ENCODE measurements around the gene FYCO1. TPM values are rescaled to one million over a fixed set of nuclear protein-coding genes. Genes with fewer than 3 reads are reported as not detected.

FYCO1 gene
- total and polyA plus RNA-seq, 10 of the 15 experiments (the other 5 are each of a cell fraction or from before 2014, with no cell fraction given): 1.5 to 8.4 (median 6.5) TPM

DNA sequence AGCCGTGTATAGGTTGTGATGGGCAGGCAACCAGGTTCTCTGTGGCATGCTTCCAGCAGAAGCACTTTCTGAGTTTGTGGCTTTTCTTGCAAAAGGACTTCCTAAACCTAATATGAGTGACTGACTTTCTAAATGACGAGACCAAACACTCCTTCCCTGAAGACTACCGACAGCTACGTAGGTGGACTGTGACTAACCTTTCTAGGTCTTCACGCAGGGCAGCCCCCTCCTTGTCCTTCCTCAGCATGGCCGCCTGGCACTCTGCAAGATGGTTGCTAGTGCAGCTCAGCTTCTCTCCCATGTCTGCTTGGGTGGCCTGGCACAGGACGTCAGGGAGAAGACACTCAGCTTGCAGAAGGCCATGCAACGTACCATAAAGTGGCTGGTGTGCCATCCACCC is 31.5 kb downstream of the FYCO1 start (continued):
- TF ChIP-seq, protein P1, sequence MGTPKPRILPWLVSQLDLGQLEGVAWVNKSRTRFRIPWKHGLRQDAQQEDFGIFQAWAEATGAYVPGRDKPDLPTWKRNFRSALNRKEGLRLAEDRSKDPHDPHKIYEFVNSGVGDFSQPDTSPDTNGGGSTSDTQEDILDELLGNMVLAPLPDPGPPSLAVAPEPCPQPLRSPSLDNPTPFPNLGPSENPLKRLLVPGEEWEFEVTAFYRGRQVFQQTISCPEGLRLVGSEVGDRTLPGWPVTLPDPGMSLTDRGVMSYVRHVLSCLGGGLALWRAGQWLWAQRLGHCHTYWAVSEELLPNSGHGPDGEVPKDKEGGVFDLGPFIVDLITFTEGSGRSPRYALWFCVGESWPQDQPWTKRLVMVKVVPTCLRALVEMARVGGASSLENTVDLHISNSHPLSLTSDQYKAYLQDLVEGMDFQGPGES (IDR thresholded peaks at IDR 0.05): no peak
- TF ChIP-seq IRF4 (IDR thresholded peaks at IDR 0.05; ENCODE audit: low read depth, low read length) (peak; percentile 68; the same call in 1 of the 2 replicates), ATF7 (IDR thresholded peaks at IDR 0.05; ENCODE audit: low read depth) (0 out of 2 replicates have a peak, but pooled peaks have one; percentile 25)

DNA sequence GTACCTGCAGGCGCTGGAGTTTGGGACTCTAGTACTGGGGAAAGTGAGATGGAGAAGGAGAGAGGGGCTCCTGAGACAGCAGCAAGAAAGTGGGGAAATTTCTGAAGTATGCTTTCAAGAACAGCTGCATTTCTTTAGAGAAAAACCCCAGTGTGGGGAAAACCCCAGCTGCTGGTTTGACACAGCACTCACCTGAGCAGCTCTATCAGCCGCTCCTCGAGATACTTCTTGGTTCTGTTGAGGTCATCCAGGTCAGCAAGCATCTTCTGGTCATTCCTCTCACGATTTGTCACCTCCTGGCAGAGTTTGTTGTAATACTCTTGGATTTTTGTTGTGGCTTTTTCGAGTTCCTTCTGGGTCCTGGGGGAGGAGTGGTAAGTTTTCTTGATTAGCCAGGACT is 33.6 kb downstream of the FYCO1 start:
- FAIRE-seq (no peak), DNase-seq (ENCODE audit: low read depth, low spot score) (no peak), ATAC-seq (peak; percentile 88)
- intact Hi-C loops (cut with micrococcal nuclease; ENCODE audit: unreplicated experiment): no loop called here
- ChIA-PET CTCF (interaction anchor here (0.5 to 8.4 kb wide), 15 partner anchors 8 to 269 kb away, joined by 3 to 90 read pairs (median 4); partner anchors contain the start of gene CCR1), POLR2A (interaction anchor here (0.7 to 2.5 kb wide), 6 partner anchors 9 to 194 kb away, joined by 3 to 16 read pairs (median 6); partner anchors contain the start of gene FYCO1), RAD21 (ENCODE audit: unreplicated experiment) (interaction anchor here (0.7 to 3.1 kb wide), 14 partner anchors 8 to 129 kb away, joined by 3 to 32 read pairs (median 4); partner anchors contain the start of genes CXCR6 and FYCO1), SMC1A (ENCODE audit: uncharacterized antibody, unreplicated experiment) (interaction anchor here (0.7 to 5.9 kb wide), 23 partner anchors 9 to 416 kb away, joined by 3 to 35 read pairs (median 5); partner anchors contain the start of genes CCR1 and CXCR6)
- Histone ChIP-seq H3K9me3 (replicated peaks; ENCODE audit: control insufficient read depth, insufficient read depth, low read length) (no peaks in the 10 kb centered on the region), H3K4me2 (ENCODE audit: control insufficient read depth, insufficient read depth) (peak overlapping the region; percentile 55; the same call in 1 of the 2 replicates), H3K9ac (ENCODE audit: control insufficient read depth, insufficient read depth, low read length) (no peak overlapping the region), H3K4me3 (no peak overlapping the region), H4K20me1 (ENCODE audit: control insufficient read depth, insufficient read depth) (no peaks in the 10 kb centered on the region), H2AFZ (ENCODE audit: control insufficient read depth, low read depth, low read length) (no peak overlapping the region), H3K79me2 (ENCODE audit: control insufficient read depth, insufficient read depth, low read length) (no peaks in the 10 kb centered on the region), H3K4me1 (ENCODE audit: control insufficient read depth, insufficient read depth, low read length) (peaks cover 48% of the 10 kb centered on the region), H3K36me3 (ENCODE audit: control insufficient read depth in 2 of 2, insufficient read depth in 2 of 2, low read length in 1 of 2) (peaks cover 22 to 26% of the 10 kb centered on the region in 2 experiments), H3K27me3 (replicated peaks in 1 of 2; ENCODE audit: control insufficient read depth in 2 of 2, insufficient read depth in 2 of 2, low read length in 1 of 2) (no peaks in the 10 kb centered on the region), H3K27ac (ENCODE audit: control insufficient read depth, insufficient read depth) (no peak overlapping the region)
- 11% methylated on average over 5 of the region's 5 CpGs for WGBS (ENCODE audit: insufficient coverage, insufficient replicate concordance, low lambda C conversion rate, missing lambda C conversion rate)
- no TSS peak for BruUV-seq (replicated peaks)
- in situ Hi-C loops (cut with MboI): no loop called here
- no peak for TF ChIP-seq FOS (IDR thresholded peaks at IDR 0.05; ENCODE audit: borderline replicate concordance, extremely low read depth, insufficient read length)
- peak; percentile 76; the same call in 1 of the 2 replicates for TF ChIP-seq TCF3 (IDR thresholded peaks at IDR 0.05; ENCODE audit: borderline replicate concordance, insufficient read depth, low read depth, low read length)
- TF ChIP-seq, protein P2, sequence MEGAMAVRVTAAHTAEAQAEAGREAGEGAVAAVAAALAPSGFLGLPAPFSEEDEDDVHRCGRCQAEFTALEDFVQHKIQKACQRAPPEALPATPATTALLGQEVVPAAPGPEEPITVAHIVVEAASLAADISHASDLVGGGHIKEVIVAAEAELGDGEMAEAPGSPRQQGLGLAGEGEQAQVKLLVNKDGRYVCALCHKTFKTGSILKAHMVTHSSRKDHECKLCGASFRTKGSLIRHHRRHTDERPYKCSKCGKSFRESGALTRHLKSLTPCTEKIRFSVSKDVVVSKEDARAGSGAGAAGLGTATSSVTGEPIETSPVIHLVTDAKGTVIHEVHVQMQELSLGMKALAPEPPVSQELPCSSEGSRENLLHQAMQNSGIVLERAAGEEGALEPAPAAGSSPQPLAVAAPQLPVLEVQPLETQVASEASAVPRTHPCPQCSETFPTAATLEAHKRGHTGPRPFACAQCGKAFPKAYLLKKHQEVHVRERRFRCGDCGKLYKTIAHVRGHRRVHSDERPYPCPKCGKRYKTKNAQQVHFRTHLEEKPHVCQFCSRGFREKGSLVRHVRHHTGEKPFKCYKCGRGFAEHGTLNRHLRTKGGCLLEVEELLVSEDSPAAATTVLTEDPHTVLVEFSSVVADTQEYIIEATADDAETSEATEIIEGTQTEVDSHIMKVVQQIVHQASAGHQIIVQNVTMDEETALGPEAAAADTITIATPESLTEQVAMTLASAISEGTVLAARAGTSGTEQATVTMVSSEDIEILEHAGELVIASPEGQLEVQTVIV (IDR thresholded peaks at IDR 0.05; ENCODE audit: borderline replicate concordance, partially characterized antibody): no peak
- TF ChIP-seq, protein P3, sequence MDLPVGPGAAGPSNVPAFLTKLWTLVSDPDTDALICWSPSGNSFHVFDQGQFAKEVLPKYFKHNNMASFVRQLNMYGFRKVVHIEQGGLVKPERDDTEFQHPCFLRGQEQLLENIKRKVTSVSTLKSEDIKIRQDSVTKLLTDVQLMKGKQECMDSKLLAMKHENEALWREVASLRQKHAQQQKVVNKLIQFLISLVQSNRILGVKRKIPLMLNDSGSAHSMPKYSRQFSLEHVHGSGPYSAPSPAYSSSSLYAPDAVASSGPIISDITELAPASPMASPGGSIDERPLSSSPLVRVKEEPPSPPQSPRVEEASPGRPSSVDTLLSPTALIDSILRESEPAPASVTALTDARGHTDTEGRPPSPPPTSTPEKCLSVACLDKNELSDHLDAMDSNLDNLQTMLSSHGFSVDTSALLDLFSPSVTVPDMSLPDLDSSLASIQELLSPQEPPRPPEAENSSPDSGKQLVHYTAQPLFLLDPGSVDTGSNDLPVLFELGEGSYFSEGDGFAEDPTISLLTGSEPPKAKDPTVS (IDR thresholded peaks at IDR 0.05; ENCODE audit: low read depth, low read length): no peak
- TF ChIP-seq GABPA (IDR thresholded peaks at IDR 0.05; ENCODE audit: low read depth): no peak
- peak; percentile 81 for TF ChIP-seq JUNB (IDR thresholded peaks at IDR 0.05)
- TF ChIP-seq, protein P4, sequence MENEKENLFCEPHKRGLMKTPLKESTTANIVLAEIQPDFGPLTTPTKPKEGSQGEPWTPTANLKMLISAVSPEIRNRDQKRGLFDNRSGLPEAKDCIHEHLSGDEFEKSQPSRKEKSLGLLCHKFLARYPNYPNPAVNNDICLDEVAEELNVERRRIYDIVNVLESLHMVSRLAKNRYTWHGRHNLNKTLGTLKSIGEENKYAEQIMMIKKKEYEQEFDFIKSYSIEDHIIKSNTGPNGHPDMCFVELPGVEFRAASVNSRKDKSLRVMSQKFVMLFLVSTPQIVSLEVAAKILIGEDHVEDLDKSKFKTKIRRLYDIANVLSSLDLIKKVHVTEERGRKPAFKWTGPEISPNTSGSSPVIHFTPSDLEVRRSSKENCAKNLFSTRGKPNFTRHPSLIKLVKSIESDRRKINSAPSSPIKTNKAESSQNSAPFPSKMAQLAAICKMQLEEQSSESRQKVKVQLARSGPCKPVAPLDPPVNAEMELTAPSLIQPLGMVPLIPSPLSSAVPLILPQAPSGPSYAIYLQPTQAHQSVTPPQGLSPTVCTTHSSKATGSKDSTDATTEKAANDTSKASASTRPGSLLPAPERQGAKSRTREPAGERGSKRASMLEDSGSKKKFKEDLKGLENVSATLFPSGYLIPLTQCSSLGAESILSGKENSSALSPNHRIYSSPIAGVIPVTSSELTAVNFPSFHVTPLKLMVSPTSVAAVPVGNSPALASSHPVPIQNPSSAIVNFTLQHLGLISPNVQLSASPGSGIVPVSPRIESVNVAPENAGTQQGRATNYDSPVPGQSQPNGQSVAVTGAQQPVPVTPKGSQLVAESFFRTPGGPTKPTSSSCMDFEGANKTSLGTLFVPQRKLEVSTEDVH (IDR thresholded peaks at IDR 0.05; ENCODE audit: low read depth, partially characterized antibody): no peak

Measured in GM12878 (cell line).